OCI-LY7 (cell line): ENCODE measurements around the gene CBLN1.
"Not testable (repeated sequence)": the region's sequence is repeated elsewhere in the genome, so short reads cannot be mapped to it uniquely, and the experiment has no call there.

Experiments used
- EZH2phosphoT487 ChIP-seq: fragments of 200-600 bp; sonication (generic); IDR thresholded peaks from 2 replicates; pipeline ENCODE4 v1.6.1; 2018; ENCODE audit warnings: low read depth, borderline replicate concordance, mild to moderate bottlenecking, mixed run types, antibody characterized with exemption, low read length, moderate library complexity, mixed read lengths
- TF ChIP-seq, protein P1 (sequence below): fragments of 200-600 bp; sonication (generic); conservative IDR thresholded peaks from 2 replicates; pipeline ENCODE4 v1.5.1; 2014; ENCODE audit warnings: mild to moderate bottlenecking, antibody characterized with exemption, low read length, moderate library complexity, mixed read lengths

DNA sequence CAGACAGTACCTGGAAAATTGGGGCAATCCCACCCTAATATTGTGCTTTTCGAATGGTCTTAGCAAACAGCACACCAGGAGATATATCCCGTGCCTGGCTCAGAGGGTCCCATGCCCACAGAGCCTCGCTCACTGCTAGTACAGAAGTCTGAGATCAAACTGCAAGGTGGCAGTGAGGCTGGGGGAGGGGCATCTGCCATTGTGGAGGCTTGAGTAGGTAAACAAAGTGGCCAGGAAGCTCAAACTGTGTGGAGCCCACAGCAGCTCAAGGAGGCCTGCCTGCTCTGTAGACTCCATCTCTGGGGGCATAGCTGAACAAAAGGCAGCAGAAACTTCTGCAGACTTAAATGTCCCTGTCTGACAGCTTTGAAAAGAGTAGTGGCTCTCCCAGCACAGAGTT is 53.3 kb downstream of the CBLN1 start:
- TF ChIP-seq, protein P1, sequence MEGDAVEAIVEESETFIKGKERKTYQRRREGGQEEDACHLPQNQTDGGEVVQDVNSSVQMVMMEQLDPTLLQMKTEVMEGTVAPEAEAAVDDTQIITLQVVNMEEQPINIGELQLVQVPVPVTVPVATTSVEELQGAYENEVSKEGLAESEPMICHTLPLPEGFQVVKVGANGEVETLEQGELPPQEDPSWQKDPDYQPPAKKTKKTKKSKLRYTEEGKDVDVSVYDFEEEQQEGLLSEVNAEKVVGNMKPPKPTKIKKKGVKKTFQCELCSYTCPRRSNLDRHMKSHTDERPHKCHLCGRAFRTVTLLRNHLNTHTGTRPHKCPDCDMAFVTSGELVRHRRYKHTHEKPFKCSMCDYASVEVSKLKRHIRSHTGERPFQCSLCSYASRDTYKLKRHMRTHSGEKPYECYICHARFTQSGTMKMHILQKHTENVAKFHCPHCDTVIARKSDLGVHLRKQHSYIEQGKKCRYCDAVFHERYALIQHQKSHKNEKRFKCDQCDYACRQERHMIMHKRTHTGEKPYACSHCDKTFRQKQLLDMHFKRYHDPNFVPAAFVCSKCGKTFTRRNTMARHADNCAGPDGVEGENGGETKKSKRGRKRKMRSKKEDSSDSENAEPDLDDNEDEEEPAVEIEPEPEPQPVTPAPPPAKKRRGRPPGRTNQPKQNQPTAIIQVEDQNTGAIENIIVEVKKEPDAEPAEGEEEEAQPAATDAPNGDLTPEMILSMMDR: not testable (repeated sequence)
- not testable (repeated sequence) for TF ChIP-seq EZH2phosphoT487
